ENCODE data around the gene AMBP. TPM values are rescaled to one million over a fixed set of nuclear protein-coding genes. Genes with fewer than 3 reads are reported as not detected.

The AMBP gene
- total RNA-seq, 3 donors from 2014 or later (not counting 1 experiment from before 2014, with no cell fraction given): not detected

- DNase-seq (no peak), ATAC-seq (no peak)
- TF ChIP-seq CTCF (IDR thresholded peaks at IDR 0.05): no peak
- Histone ChIP-seq H3K27ac (ENCODE audit: low read length) (no peak overlapping the region), H3K36me3 (ENCODE audit: control insufficient read depth, insufficient read depth, low read length) (no peaks in the 10 kb centered on the region), H3K4me3 (ENCODE audit: low read length) (no peak overlapping the region), H3K9me3 (ENCODE audit: control insufficient read depth, insufficient read depth, low read length) (no peaks in the 10 kb centered on the region), H3K27me3 (ENCODE audit: control insufficient read depth, insufficient read depth, low read length) (peaks cover 7% of the 10 kb centered on the region), H3K4me1 (ENCODE audit: control insufficient read depth, insufficient read depth, low read length) (peaks cover 5% of the 10 kb centered on the region)
- Mint-ChIP-seq H3K27ac (no peak overlapping the region), H3K36me3 (no peaks in the 10 kb centered on the region), H3K9me3 (no peaks in the 10 kb centered on the region), H3K27me3 (ENCODE audit: low read depth in 2 of 2) (peaks cover 17 to 20% of the 10 kb centered on the region in 2 donors), H3K4me1 (peaks cover 0 to 4% of the 10 kb centered on the region in 2 donors), H3K4me3 (no peak overlapping the region)
- 90% methylated on average over 9 of the region's 9 CpGs for WGBS (ENCODE audit: insufficient coverage)
- intact Hi-C loops (cut with micrococcal nuclease): no loop called here
Observed at GRCh38 chr9:114093761-114094505, 15.8 kb upstream of the AMBP start.

- Mint-ChIP-seq H3K4me1 (peaks cover 0 to 4% of the 10 kb centered on the region in 2 donors), H3K4me3 (no peak overlapping the region), H3K36me3 (no peaks in the 10 kb centered on the region), H3K9me3 (no peaks in the 10 kb centered on the region), H3K27ac (no peak overlapping the region), H3K27me3 (ENCODE audit: low read depth in 2 of 2) (peaks cover 17 to 20% of the 10 kb centered on the region in 2 donors)
- DNase-seq (no peak), ATAC-seq (no peak)
- H3K9me3 ChIP-seq (ENCODE audit: control insufficient read depth, insufficient read depth, low read length): no peaks in the 10 kb centered on the region
- H3K27ac ChIP-seq (ENCODE audit: low read length): no peak overlapping the region
- intact Hi-C loops (cut with micrococcal nuclease): no loop called here
- H3K4me1 ChIP-seq (ENCODE audit: control insufficient read depth, insufficient read depth, low read length): peaks cover 5% of the 10 kb centered on the region
- 80% methylated on average over 4 of the region's 4 CpGs for WGBS (ENCODE audit: insufficient coverage)
- H3K4me3 ChIP-seq (ENCODE audit: low read length): no peak overlapping the region
- no peak for TF ChIP-seq CTCF (IDR thresholded peaks at IDR 0.05)
- H3K27me3 ChIP-seq (ENCODE audit: control insufficient read depth, insufficient read depth, low read length): peaks cover 5% of the 10 kb centered on the region
- no peaks in the 10 kb centered on the region for H3K36me3 ChIP-seq (ENCODE audit: control insufficient read depth, insufficient read depth, low read length)
Observed at GRCh38 chr9:114093031-114093471, 15.0 kb upstream of the AMBP start.

GRCh38 chr9:114092336-114092735 is 14.2 kb upstream of the AMBP start:
- peaks cover 12 to 15% of the 10 kb centered on the region in 2 donors for H3K27me3 Mint-ChIP-seq (ENCODE audit: low read depth in 2 of 2)
- no peak for TF ChIP-seq CTCF (IDR thresholded peaks at IDR 0.05)
- Histone ChIP-seq H3K27ac (ENCODE audit: low read length) (no peak overlapping the region), H3K36me3 (ENCODE audit: control insufficient read depth, insufficient read depth, low read length) (no peaks in the 10 kb centered on the region), H3K27me3 (ENCODE audit: control insufficient read depth, insufficient read depth, low read length) (no peaks in the 10 kb centered on the region), H3K4me1 (ENCODE audit: control insufficient read depth, insufficient read depth, low read length) (no peaks in the 10 kb centered on the region), H3K4me3 (ENCODE audit: low read length) (no peak overlapping the region), H3K9me3 (ENCODE audit: control insufficient read depth, insufficient read depth, low read length) (no peaks in the 10 kb centered on the region)
- no peaks in the 10 kb centered on the region for H3K36me3 Mint-ChIP-seq
- no peak overlapping the region for H3K4me3 Mint-ChIP-seq
- H3K9me3 Mint-ChIP-seq: no peaks in the 10 kb centered on the region
- 89% methylated on average over 2 of the region's 4 CpGs for WGBS (ENCODE audit: insufficient coverage)
- no peaks in the 10 kb centered on the region for H3K4me1 Mint-ChIP-seq
- no peak for DNase-seq
- ATAC-seq: no peak
- H3K27ac Mint-ChIP-seq: no peak overlapping the region
- intact Hi-C loops (cut with micrococcal nuclease): no loop called here

- ATAC-seq (no peak), DNase-seq (no peak)
- intact Hi-C loops (cut with micrococcal nuclease): no loop called here
- Mint-ChIP-seq H3K36me3 (no peaks in the 10 kb centered on the region), H3K27me3 (ENCODE audit: low read depth in 2 of 2) (peaks cover 9 to 13% of the 10 kb centered on the region in 2 donors), H3K4me3 (no peak overlapping the region), H3K9me3 (no peaks in the 10 kb centered on the region), H3K4me1 (no peaks in the 10 kb centered on the region), H3K27ac (no peak overlapping the region)
- WGBS (ENCODE audit: insufficient coverage): 88% methylated on average over 8 of the region's 8 CpGs
- no peak overlapping the region for H3K27ac ChIP-seq (ENCODE audit: low read length)
- TF ChIP-seq CTCF (IDR thresholded peaks at IDR 0.05): no peak
- H3K27me3 ChIP-seq (ENCODE audit: control insufficient read depth, insufficient read depth, low read length): no peaks in the 10 kb centered on the region
- H3K9me3 ChIP-seq (ENCODE audit: control insufficient read depth, insufficient read depth, low read length): no peaks in the 10 kb centered on the region
- no peaks in the 10 kb centered on the region for H3K4me1 ChIP-seq (ENCODE audit: control insufficient read depth, insufficient read depth, low read length)
- H3K36me3 ChIP-seq (ENCODE audit: control insufficient read depth, insufficient read depth, low read length): no peaks in the 10 kb centered on the region
- H3K4me3 ChIP-seq (ENCODE audit: low read length): no peak overlapping the region
Observed at GRCh38 chr9:114091711-114092110, 13.6 kb upstream of the AMBP start.

All from natural killer cell (primary cell).